H9 (cell line): ENCODE data around the gene SYNPO. TPM values are rescaled to one million over a fixed set of nuclear protein-coding genes. Genes with fewer than 3 reads are reported as not detected.

Source experiments
- DNase-seq: peaks from one replicate; pipeline ENCODE4 v3.0.0-alpha.2; 2017
- H2AFZ ChIP-seq: one replicate; pipeline ENCODE4 v1.6.1; 2013; ENCODE audit warnings: mild to moderate bottlenecking, low read length, control low read depth, moderate library complexity
- H2AK5ac ChIP-seq: 2 replicates; pipeline ENCODE4 v1.6.1; 2013; ENCODE audit warnings: low read length, control low read depth, mixed read lengths; ENCODE audit not compliant: insufficient read length
- H2BK120ac ChIP-seq: one replicate; pipeline ENCODE4 v1.6.1; 2013; ENCODE audit warnings: low read depth, mild to moderate bottlenecking, low read length, control low read depth, inconsistent platforms; ENCODE audit not compliant: poor library complexity, severe bottlenecking
- H2BK12ac ChIP-seq: 2 replicates; pipeline ENCODE4 v1.6.1; 2013; ENCODE audit warnings: low read length, control low read depth, mixed read lengths, low read depth; ENCODE audit not compliant: insufficient read length
- H2BK15ac ChIP-seq: 2 replicates; pipeline ENCODE4 v1.6.1; 2013; ENCODE audit warnings: low read depth, low read length, control low read depth
- H2BK20ac ChIP-seq: one replicate; pipeline ENCODE4 v1.6.1; 2013; ENCODE audit warnings: low read depth, mild to moderate bottlenecking, low read length, control low read depth, inconsistent platforms; ENCODE audit not compliant: poor library complexity, severe bottlenecking
- H2BK5ac ChIP-seq: 2 replicates; pipeline ENCODE4 v1.6.1; 2013; ENCODE audit warnings: low read length, control low read depth, mixed read lengths; ENCODE audit not compliant: insufficient read length
- H3K14ac ChIP-seq: 2 replicates; pipeline ENCODE4 v1.6.1; 2013; ENCODE audit warnings: low read length, control low read depth; ENCODE audit not compliant: insufficient read depth
- H3K18ac ChIP-seq: 2 replicates; pipeline ENCODE4 v1.6.1; 2013; ENCODE audit warnings: low read depth, mild to moderate bottlenecking, mixed read lengths, low read length, control low read depth; ENCODE audit not compliant: insufficient read length
- H3K23ac ChIP-seq: 2 replicates; pipeline ENCODE4 v1.6.1; 2013; ENCODE audit warnings: low read length, control low read depth, mixed read lengths, low read depth; ENCODE audit not compliant: insufficient read length
- H3K23me2 ChIP-seq: 2 replicates; pipeline ENCODE4 v1.6.1; 2013; ENCODE audit warnings: low read depth, mild to moderate bottlenecking, mixed read lengths, low read length, control low read depth; ENCODE audit not compliant: insufficient read length, poor library complexity, severe bottlenecking
- H3K27ac ChIP-seq: 2 replicates; pipeline ENCODE4 v1.5.1; 2013; ENCODE audit warnings: low read length, control low read depth, mixed read lengths, low read depth; ENCODE audit not compliant: insufficient read length
- H3K27me3 ChIP-seq: 2 replicates; pipeline ENCODE4 v1.6.1; 2013; ENCODE audit warnings: low read length, control low read depth, inconsistent platforms; ENCODE audit not compliant: insufficient read depth
- H3K4ac ChIP-seq: 2 replicates; pipeline ENCODE4 v1.6.1; 2013; ENCODE audit warnings: low read depth, mild to moderate bottlenecking, control low read depth, inconsistent platforms, low read length, moderate library complexity
- H3K4me1 ChIP-seq: 2 replicates; pipeline ENCODE4 v1.6.1; 2013; ENCODE audit warnings: low read length, control low read depth, inconsistent platforms; ENCODE audit not compliant: insufficient read depth
- H3K4me2 ChIP-seq: 2 replicates; pipeline ENCODE4 v1.6.1; 2013; ENCODE audit warnings: low read length, control low read depth, mixed read lengths; ENCODE audit not compliant: insufficient read length, insufficient read depth
- H3K56ac ChIP-seq: 2 replicates; pipeline ENCODE4 v1.6.1; 2013; ENCODE audit warnings: low read depth, mild to moderate bottlenecking, mixed read lengths, low read length, control low read depth; ENCODE audit not compliant: insufficient read length
- H3K79me1 ChIP-seq: 2 replicates; pipeline ENCODE4 v1.6.1; 2013; ENCODE audit warnings: low read depth, mild to moderate bottlenecking, moderate library complexity, low read length, control low read depth, inconsistent platforms; ENCODE audit not compliant: insufficient read depth, poor library complexity, severe bottlenecking
- H3K79me2 ChIP-seq: 2 replicates; pipeline ENCODE4 v1.6.1; 2013; ENCODE audit warnings: low read length, control low read depth, inconsistent platforms; ENCODE audit not compliant: insufficient read depth
- H3K9ac ChIP-seq: 2 replicates; pipeline ENCODE4 v1.6.1; 2013; ENCODE audit warnings: low read length, control low read depth, mixed read lengths; ENCODE audit not compliant: insufficient read length; ENCODE audit errors: extremely low read depth
- H3K9me3 ChIP-seq: one replicate; pipeline ENCODE4 v1.6.1; 2013; ENCODE audit warnings: low read depth, low read length, inconsistent platforms; ENCODE audit not compliant: control insufficient read depth
- H3T11ph ChIP-seq: one replicate; pipeline ENCODE4 v1.6.1; 2013; ENCODE audit warnings: mild to moderate bottlenecking, low read length, control low read depth, inconsistent platforms
- H4K20me1 ChIP-seq: one replicate; pipeline ENCODE4 v1.6.1; 2013; ENCODE audit not compliant: control insufficient read depth, insufficient read length, insufficient read depth
- H4K5ac ChIP-seq: 2 replicates; pipeline ENCODE4 v1.6.1; 2013; ENCODE audit warnings: low read depth, mild to moderate bottlenecking, mixed read lengths, low read length, control low read depth; ENCODE audit not compliant: insufficient read length
- H4K8ac ChIP-seq: replicated peaks from 2 replicates; pipeline ENCODE4 v1.6.1; 2013; ENCODE audit warnings: low read length, control low read depth, mixed read lengths, low read depth; ENCODE audit not compliant: insufficient read length
- H4K91ac ChIP-seq: 2 replicates; pipeline ENCODE4 v1.6.1; 2013; ENCODE audit warnings: low read depth, mild to moderate bottlenecking, moderate library complexity, mixed read lengths, low read length, control low read depth; ENCODE audit not compliant: insufficient read length
- H3K27ac Mint-ChIP-seq, 3 experiments: 2 replicates in 2 of 3; 3 replicates in 1 of 3; pipeline ENCODE4 v1.8.0; 2020 to 2021; ENCODE audit warnings: mixed read lengths in 3 of 3, mild to moderate bottlenecking in 1 of 3, moderate library complexity in 1 of 3
- H3K27me3 Mint-ChIP-seq: 2 replicates; pipeline ENCODE4 v1.8.0; 2021; ENCODE audit warnings: low read depth, mild to moderate bottlenecking, moderate library complexity, mixed read lengths
- H3K36me3 Mint-ChIP-seq, 3 experiments: 2 replicates in 2 of 3; 3 replicates in 1 of 3; pipeline ENCODE4 v1.8.0; 2020 to 2021; ENCODE audit warnings: low read depth in 3 of 3, mixed read lengths in 3 of 3; ENCODE audit not compliant: insufficient read depth in 1 of 3
- H3K4me1 Mint-ChIP-seq, 2 experiments: 2 replicates each; pipeline ENCODE4 v1.8.0; 2020; ENCODE audit warnings: mixed read lengths in 2 of 2
- H3K4me3 Mint-ChIP-seq, 2 experiments: 2 replicates in 1 of 2; 3 replicates in 1 of 2; pipeline ENCODE4 v1.8.0; 2020 to 2021; ENCODE audit warnings: mild to moderate bottlenecking in 2 of 2, mixed read lengths in 2 of 2, moderate library complexity in 1 of 2
- H3K9me3 Mint-ChIP-seq, 2 experiments: 2 replicates in 1 of 2; 3 replicates in 1 of 2; pipeline ENCODE4 v1.8.0; 2020; ENCODE audit warnings: mild to moderate bottlenecking in 2 of 2, mixed read lengths in 2 of 2, moderate library complexity in 1 of 2
- CTCF ChIP-seq: fragments of 200-600 bp; sonication (generic); conservative IDR thresholded peaks from 3 replicates; pipeline ENCODE4 v1.8.0; 2021; ENCODE audit warnings: antibody characterized with exemption, mild to moderate bottlenecking
- WGBS: extraction: QIAGEN DNeasy Blood & Tissue Kit; methylation state at CpG from one replicate; pipeline ENCODE4 v1.1.7; 2013; ENCODE audit warnings: missing lambda C conversion rate, low lambda C conversion rate, mixed read lengths; ENCODE audit not compliant: insufficient read length; ENCODE audit errors: extremely low coverage; 5-methylcytosine and 5-hydroxymethylcytosine counted together
- total RNA-seq: library from RNA; stranded (reverse); gene quantifications from 2 replicates; pipeline ENCODE4 v1.2.1, GENCODE V29; 2021

Gene SYNPO
- total RNA-seq, 1 experiment from 2014 or later = 1.7 TPM

- Histone ChIP-seq H4K5ac (no peak overlapping the region), H3K23me2 (peaks cover 7% of the 10 kb centered on the region), H2AFZ (no peak overlapping the region), H2BK120ac (no peak overlapping the region), H2BK20ac (no peak overlapping the region), H3K27me3 (no peaks in the 10 kb centered on the region), H3K23ac (no peak overlapping the region), H3K27ac (no peak overlapping the region), H2BK12ac (no peak overlapping the region), H2AK5ac (no peak overlapping the region), H3K18ac (peak overlapping the region; percentile 93), H3K14ac (0 out of 2 replicates have a peak overlapping the region, but pooled peaks have one; percentile 61), H3K4me2 (peak overlapping the region; percentile 74), H3K79me1 (no peaks in the 10 kb centered on the region), H3K4ac (no peak overlapping the region), H2BK5ac (no peak overlapping the region), H4K91ac (no peak overlapping the region), H4K20me1 (no peaks in the 10 kb centered on the region), H4K8ac (no peak overlapping the region), H3K4me1 (peaks cover 3% of the 10 kb centered on the region; the same call in 1 of the 2 replicates), H2BK15ac (no peak overlapping the region), H3K9me3 (no peaks in the 10 kb centered on the region), H3K56ac (no peak overlapping the region), H3K79me2 (no peaks in the 10 kb centered on the region), H3T11ph (no peak overlapping the region), H3K9ac (peak overlapping the region; percentile 73)
- Mint-ChIP-seq H3K4me3 (peak overlapping the region; percentile 87 to 91), H3K27ac (peak overlapping the region; percentile 66 to 94 (median 94); a peak in 5 of 7 replicates), H3K4me1 (peaks cover 29 to 30% of the 10 kb centered on the region in 2 experiments), H3K27me3 (no peaks in the 10 kb centered on the region), H3K9me3 (no peaks in the 10 kb centered on the region; a peak in 1 of 5 replicates), H3K36me3 (peaks cover 6 to 10% (median 8%) of the 10 kb centered on the region in 3 experiments; a peak in 6 of 7 replicates)
- WGBS = no CpG with 5 or more reads among the region's 38 CpGs
- peak; percentile 31; the same call in 2 of the 3 replicates for TF ChIP-seq CTCF
- DNase-seq = peak; percentile 89
Observed at GRCh38 chr5:150672237-150672883, 31.9 kb downstream of the SYNPO start.
